GM19193 (cell line): ENCODE data around the gene HSPA4.

Experiments
- POLR2A ChIP-seq: IDR thresholded peaks from 4 replicates; pipeline ENCODE4 v1.6.1; 2011; ENCODE audit not compliant: insufficient read depth, insufficient read length; ENCODE audit errors: extremely low read depth

HSPA4 gene

GRCh38 chr5:133048993-133049725 lies 2.7 kb upstream of the HSPA4 start:
- no peak for TF ChIP-seq POLR2A

DNA sequence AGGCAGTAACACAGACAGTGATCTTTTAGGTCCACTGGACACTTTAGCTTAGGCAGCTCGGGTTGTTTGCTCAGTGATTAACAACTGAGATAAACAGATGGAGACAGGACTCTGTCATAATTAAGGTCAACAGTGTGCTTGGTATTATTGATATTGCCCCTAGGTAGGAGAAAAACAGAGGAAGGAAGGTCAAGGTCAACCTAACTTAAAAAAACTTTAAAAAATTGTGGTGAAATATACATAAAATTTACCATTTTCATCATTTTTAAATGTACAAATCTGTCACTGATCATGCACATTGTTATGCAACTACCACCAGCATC lies 2.1 kb upstream of the HSPA4 start:
- no peak for TF ChIP-seq POLR2A

DNA sequence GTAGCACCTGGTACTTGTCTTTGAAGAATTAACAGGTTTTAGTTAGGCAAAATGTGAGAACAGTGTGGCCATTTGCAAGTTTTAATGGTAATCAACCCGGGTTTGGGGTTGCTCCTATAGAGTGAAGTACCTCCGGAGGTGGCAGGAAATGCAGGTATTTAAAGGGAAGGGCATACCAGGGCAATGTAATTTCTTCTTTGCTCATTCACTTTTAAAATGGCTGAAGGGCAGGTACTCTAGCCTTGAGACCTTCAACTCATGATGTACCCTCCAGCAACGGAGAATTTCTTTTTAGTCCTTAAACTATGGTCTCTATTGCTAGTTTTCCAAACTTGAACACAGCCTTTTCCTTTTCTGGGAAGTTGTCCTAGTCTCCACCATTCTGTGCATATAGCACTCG lies 1.3 kb upstream of the HSPA4 start:
- no peak for TF ChIP-seq POLR2A

DNA sequence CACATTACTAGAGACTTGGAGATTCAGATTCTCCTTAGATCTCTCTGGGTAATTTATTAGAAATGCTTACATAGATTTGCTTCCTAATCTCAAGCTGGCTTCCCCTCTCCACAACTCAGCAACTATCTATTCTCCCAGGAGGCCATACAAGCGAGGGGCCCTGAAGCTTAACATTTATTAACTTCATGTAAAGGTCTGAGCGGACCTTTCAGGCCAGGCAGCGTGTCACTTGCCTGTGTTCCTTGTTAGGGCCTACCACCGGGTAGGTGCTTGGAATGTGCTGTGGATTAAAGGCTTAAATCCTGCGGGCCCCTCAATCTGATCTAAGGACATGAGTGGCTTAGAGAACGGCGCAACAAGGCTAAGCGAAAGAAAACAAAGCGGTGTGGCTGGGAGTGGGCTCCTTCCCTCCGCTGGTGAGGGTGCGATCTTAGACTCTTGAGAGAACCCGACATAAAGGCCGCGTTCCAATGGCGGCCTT lies 712 bp upstream of the HSPA4 start:
- no peak for TF ChIP-seq POLR2A

DNA sequence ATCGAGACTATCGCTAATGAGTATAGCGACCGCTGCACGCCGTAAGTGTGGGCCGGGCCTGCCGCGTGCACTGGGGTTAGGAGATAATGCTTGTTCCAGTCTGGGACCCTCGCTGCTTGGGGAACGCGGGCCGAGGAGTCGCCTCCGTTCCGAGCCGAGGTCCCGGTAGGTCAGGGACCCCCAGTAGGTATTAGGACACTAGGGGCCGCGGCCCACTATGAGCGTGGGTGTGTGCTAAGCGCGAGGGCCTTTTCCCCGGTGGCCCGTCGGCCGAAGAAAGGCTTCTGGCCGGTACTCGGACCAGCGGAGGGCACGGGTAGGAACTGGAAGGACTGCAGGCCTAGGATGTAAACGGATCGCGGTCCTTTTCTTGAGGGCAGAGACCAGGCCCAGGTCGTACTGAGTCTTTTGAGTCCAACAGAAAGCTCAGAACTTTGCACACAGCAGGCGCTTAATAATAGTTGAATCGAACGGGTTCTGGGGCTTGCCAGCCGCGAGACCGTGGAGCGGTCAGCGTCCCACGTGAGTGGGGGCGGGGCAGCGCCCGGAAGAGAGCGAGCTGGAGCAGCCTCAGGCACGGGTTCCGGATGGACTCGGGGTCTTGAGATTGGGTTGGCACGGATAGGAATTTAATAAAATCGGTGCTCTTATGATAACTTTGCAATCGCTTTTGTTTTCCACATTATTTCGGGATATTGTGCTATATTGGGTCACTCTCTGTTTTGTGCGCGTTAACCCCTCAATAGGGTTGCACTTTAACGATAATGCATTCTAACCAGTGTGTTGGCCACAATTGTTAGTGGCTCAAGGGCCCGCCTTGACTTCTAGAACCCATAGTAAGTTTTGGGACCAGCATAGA lies 733 bp downstream of the HSPA4 start:
- peak; percentile 45 for TF ChIP-seq POLR2A

GRCh38 chr5:133053448-133053847 lies 1.6 kb downstream of the HSPA4 start:
- TF ChIP-seq POLR2A, result no peak

- no peak for TF ChIP-seq POLR2A
Observed at GRCh38 chr5:133054697-133055471, 3.1 kb downstream of the HSPA4 start.

- no peak for TF ChIP-seq POLR2A
Observed at GRCh38 chr5:133056891-133057290, 5.1 kb downstream of the HSPA4 start.

DNA sequence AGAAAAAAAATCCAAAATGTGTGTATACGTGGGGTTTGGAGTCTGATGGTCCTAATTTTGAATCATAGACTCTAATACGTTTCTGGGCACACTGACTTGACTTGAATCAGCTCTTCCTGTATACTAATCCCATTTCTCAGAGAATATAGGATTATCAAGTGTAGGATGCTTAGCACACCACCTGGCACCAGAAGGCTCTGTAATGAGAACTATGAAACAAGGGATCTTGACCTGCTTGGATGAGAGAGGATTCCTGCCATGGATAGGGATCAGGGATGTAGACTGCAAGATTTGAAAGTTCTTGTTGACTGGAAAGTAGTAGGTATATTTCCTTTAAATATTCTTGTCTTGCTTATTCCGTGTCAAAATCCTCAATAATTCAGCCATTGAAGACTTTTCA lies 7.8 kb downstream of the HSPA4 start:
- no peak for TF ChIP-seq POLR2A

GRCh38 chr5:133062276-133062675 lies 10.5 kb downstream of the HSPA4 start:
- TF ChIP-seq POLR2A, result no peak

DNA sequence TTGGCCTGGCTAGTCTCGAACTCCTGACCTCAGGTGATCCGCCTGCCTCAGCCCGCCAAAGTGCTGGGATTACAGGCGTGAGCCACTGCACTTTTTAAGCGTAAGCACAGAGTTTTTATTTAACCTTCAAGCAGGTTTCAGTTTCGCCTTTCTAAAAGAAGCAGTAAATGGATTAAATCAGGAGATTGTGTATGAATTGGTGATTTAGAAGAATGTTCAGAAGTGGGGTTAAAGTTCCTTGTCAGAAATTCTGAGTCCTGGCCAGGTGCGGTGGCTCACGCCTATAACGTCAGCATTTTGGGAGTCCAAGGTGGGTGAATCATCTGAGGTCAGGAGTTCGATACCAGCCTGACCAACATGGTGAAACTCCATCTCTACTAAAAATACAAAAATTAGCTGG lies 12.2 kb downstream of the HSPA4 start:
- no peak for TF ChIP-seq POLR2A

- TF ChIP-seq POLR2A, result no peak
Observed at GRCh38 chr5:133065471-133065870, 13.7 kb downstream of the HSPA4 start.

DNA sequence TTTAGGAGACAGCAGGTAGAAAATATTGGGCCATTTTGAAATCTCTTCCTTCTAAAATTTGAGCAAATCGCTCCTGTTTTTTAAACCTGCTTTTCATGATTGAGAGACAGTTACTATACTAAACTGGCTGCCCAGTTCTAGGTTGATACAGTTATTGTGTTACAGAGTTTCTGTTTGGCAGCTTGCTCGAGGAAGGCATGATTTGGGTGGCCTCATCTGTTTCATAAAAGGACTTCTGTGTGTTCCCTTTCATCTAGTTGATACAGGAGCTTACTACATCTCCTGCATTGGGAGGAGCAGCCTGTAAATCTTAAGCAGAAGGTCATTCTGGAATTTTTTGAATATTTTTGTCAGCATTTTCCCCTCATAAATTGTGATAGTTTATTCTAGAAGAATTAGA lies 14.2 kb downstream of the HSPA4 start:
- no peak for TF ChIP-seq POLR2A

- no peak for TF ChIP-seq POLR2A
Observed at GRCh38 chr5:133072021-133072420, 20.2 kb downstream of the HSPA4 start.

GRCh38 chr5:133075572-133076536 lies 24.0 kb downstream of the HSPA4 start:
- TF ChIP-seq POLR2A, result no peak

GRCh38 chr5:133079048-133079447 lies 27.2 kb downstream of the HSPA4 start:
- no peak for TF ChIP-seq POLR2A
